Mesodermal cell (in vitro differentiated cells): ENCODE measurements around the gene WDR89.
"Not testable (repeated sequence)": the region's sequence is repeated elsewhere in the genome, so short reads cannot be mapped to it uniquely, and the experiment has no call there.

Experiments used
- H3K27ac ChIP-seq: 2 replicates; pipeline ENCODE4 v1.7.0; 2013; ENCODE audit warnings: mild to moderate bottlenecking, low read depth, low read length, moderate library complexity; ENCODE audit not compliant: severe bottlenecking
- H3K36me3 ChIP-seq: 2 replicates; pipeline ENCODE4 v1.7.1; 2013; ENCODE audit warnings: mild to moderate bottlenecking, low read length, moderate library complexity; ENCODE audit not compliant: control insufficient read depth, insufficient read depth
- H3K4me1 ChIP-seq: one replicate; pipeline ENCODE4 v1.7.1; 2013; ENCODE audit warnings: mild to moderate bottlenecking, low read length; ENCODE audit not compliant: insufficient read depth, control insufficient read depth, poor library complexity, severe bottlenecking
- H3K4me3 ChIP-seq: 2 replicates; pipeline ENCODE4 v1.7.0; 2013; ENCODE audit warnings: low read length, control low read depth, mild to moderate bottlenecking; ENCODE audit not compliant: insufficient read depth, poor library complexity, severe bottlenecking; ENCODE audit errors: extremely low read depth
- H3K9me3 ChIP-seq: 2 replicates; pipeline ENCODE4 v1.7.1; 2013; ENCODE audit warnings: mild to moderate bottlenecking, low read length, moderate library complexity; ENCODE audit not compliant: control insufficient read depth
- WGBS, 2 experiments: methylation state at CpG; one replicate each; pipeline ENCODE4 v1.1.5; 2013; ENCODE audit warnings: missing lambda C conversion rate in 2 of 2; ENCODE audit not compliant: insufficient coverage in 2 of 2; 5-methylcytosine and 5-hydroxymethylcytosine counted together

Gene WDR89

GRCh38 chr14:63652406-63652805 lies 10.7 kb upstream of the WDR89 start:
- H3K36me3 ChIP-seq: peaks cover 3% of the 10 kb centered on the region
- 100% methylated on average over 2 of the region's 3 CpGs; no CpG with 5 or more reads in 1 of the 2 experiments for WGBS, 2 experiments
- no peaks in the 10 kb centered on the region for H3K9me3 ChIP-seq
- no peak overlapping the region for H3K4me3 ChIP-seq
- H3K27ac ChIP-seq: no peak overlapping the region
- H3K4me1 ChIP-seq: peaks cover 10% of the 10 kb centered on the region

DNA sequence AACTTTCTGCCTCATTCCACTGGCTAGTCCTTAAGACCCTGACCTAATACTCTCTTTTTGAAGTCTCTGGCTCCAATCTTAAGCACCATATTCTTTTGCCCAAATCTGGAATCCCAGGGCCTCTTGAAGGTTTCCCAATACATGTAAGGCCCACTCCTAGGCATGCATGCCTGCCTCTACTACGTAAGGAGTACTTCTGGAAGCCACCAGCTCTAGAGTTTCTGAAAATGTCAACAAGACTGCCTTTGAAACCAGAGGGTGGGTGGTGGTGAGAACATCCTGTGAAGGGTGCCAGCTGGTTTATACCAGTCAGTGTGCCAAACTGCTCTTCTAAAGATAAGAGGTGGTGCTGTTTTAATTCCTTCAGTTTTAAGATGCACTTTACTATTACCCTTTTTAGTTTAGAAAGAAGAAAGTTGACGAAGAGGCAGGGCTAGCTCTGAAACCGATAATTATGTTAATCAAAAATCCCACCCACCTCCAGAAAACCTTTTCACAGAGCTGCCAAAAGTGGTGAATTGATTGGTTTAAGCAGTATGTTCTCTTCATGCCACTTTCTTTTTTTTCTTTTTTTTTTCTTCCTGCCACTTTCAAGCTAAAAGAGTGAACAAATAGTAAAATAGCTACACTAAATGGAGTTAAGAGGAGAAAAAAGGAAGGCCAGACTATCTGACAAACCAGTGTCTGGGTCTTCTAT lies 8.7 kb upstream of the WDR89 start:
- Histone ChIP-seq H3K27ac (no peak overlapping the region), H3K9me3 (no peaks in the 10 kb centered on the region), H3K4me1 (peaks cover 12% of the 10 kb centered on the region), H3K36me3 (peaks cover 3% of the 10 kb centered on the region), H3K4me3 (no peak overlapping the region)
- WGBS, 2 experiments: 89 to 100% methylated on average over 1 of the region's 3 CpGs

DNA sequence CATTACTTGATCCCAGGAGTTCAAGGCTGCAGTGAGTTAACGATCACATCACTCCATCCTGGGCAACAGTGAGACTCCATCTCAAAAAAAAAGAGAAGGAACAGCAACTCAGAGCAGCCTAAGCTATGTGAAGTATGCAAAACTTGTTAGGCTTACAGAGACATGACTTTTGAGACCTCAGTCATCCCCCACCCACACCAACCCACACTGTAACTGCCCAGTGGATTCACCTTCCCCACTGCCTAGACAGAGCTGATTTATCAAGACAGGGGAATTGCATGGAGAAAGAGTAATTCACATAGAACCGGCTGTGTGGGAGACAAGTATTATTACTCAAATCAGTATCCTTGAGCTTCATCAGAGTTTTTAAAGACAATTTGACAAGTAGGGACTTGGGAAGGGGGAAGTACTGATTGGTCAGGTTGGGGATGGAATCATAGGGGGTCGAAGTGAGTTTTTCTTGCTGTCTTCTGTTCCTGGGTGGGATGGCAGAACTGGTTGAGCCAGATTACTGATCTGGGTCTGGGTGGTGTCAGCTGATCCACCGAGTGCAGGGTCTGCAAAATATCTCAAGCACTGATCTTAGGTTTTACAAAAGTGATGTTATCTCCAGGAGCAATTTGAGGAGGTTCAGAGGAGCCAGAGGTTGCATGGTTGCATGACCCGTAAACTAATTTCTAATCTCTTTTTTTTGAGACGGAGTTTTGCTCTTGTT lies 6.2 kb upstream of the WDR89 start:
- H3K9me3 ChIP-seq: no peaks in the 10 kb centered on the region
- H3K36me3 ChIP-seq: no peaks in the 10 kb centered on the region
- no peak overlapping the region for H3K4me3 ChIP-seq
- peaks cover 12% of the 10 kb centered on the region for H3K4me1 ChIP-seq
- H3K27ac ChIP-seq: no peak overlapping the region
- 89 to 92% methylated on average over 3 to 5 of the region's 6 CpGs for WGBS, 2 experiments

- H3K9me3 ChIP-seq: no peaks in the 10 kb centered on the region
- no CpG with 5 or more reads among the region's 2 CpGs for WGBS, 2 experiments
Observed at GRCh38 chr14:63644741-63645140, 3.1 kb upstream of the WDR89 start.

GRCh38 chr14:63642656-63643382 lies 1.1 kb upstream of the WDR89 start:
- H3K27ac ChIP-seq: no peak overlapping the region
- H3K9me3 ChIP-seq: no peaks in the 10 kb centered on the region
- no CpG with 5 or more reads among the region's 8 CpGs for WGBS, 2 experiments
- H3K4me1 ChIP-seq: peaks cover 7% of the 10 kb centered on the region
- H3K4me3 ChIP-seq: peak overlapping the region; percentile 63
- H3K36me3 ChIP-seq: peaks cover 11% of the 10 kb centered on the region

More at GRCh38 chr14:63644741-63645140, 3.1 kb upstream of the WDR89 start:
- H3K27ac ChIP-seq: no peak overlapping the region
- H3K4me3 ChIP-seq: no peak overlapping the region
- H3K4me1 ChIP-seq: peaks cover 12% of the 10 kb centered on the region
- peaks cover 4% of the 10 kb centered on the region for H3K36me3 ChIP-seq

- Histone ChIP-seq H3K4me1 (peaks cover under 1% of the 10 kb centered on the region), H3K9me3 (no peaks in the 10 kb centered on the region), H3K27ac (peak overlapping the region; percentile 99), H3K4me3 (peak overlapping the region; percentile 63), H3K36me3 (peaks cover 17% of the 10 kb centered on the region)
- 0% methylated on average over 1 to 7 of the region's 12 CpGs for WGBS, 2 experiments
Observed at GRCh38 chr14:63642229-63642611, 549 bp upstream of the WDR89 start.

DNA sequence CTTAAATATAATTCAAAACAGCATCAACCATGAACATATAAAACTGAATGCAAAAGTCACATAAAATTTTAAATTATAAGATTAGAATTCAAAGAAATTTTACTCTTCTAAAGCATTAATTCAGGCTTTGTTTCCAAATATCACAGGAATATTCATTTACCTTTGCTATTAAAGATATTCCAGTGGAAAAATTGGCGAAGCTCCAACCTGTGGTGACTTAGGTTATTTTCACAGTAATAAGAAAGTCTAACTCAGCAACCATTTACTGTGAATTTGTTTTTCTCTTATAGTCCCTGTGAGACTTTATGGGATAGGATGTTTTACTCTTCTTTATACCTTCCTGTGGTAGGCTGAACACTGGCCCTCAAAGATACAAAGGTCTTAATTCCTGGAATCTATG lies 3.2 kb downstream of the WDR89 start:
- no peak overlapping the region for H3K27ac ChIP-seq
- H3K36me3 ChIP-seq: peaks cover 23% of the 10 kb centered on the region
- no peaks in the 10 kb centered on the region for H3K4me1 ChIP-seq
- H3K9me3 ChIP-seq: peaks cover 10% of the 10 kb centered on the region
- H3K4me3 ChIP-seq: no peak overlapping the region
- WGBS, 2 experiments: no CpG with 5 or more reads among the region's 1 CpG

GRCh38 chr14:63636094-63636635 lies 5.5 kb downstream of the WDR89 start:
- Histone ChIP-seq H3K36me3 (peaks cover 23% of the 10 kb centered on the region), H3K9me3 (peaks cover 10% of the 10 kb centered on the region)
- H3K4me1 ChIP-seq, H3K27ac ChIP-seq, H3K4me3 ChIP-seq: not testable (repeated sequence)
- WGBS, 2 experiments: 94 to 100% methylated on average over 2 of the region's 4 CpGs

- no peak overlapping the region for H3K27ac ChIP-seq
- H3K36me3 ChIP-seq: peaks cover 18% of the 10 kb centered on the region
- WGBS, 2 experiments: 84 to 100% methylated on average over 3 to 5 of the region's 7 CpGs
- no peaks in the 10 kb centered on the region for H3K4me1 ChIP-seq
- no peak overlapping the region for H3K4me3 ChIP-seq
- peaks cover 10% of the 10 kb centered on the region for H3K9me3 ChIP-seq
Observed at GRCh38 chr14:63633801-63634200, 7.9 kb downstream of the WDR89 start.

DNA sequence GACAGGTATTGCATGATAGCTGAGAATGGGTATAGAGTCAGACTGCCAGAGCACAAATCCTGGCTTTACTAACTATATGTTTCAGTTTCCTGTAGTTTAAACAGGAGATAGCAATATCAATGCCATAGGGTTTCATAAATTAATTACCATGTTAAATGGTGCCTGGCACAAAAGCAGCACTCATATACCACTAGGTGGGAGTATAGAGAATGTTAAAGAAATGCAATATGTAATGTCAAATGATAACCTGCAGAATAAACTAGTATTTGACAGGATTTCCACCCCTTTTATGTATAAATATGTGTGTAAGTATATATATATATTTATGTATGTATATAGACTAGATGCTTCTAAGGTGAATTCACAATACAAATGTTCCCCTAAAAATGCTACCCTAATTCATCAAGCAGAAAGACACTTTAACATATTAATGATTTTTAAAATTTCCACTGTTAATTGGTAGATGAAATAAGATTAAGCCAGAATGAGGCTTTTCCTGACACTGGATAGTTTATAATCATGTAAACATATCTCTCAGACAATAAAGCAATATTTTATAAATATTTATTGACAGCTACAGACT lies 8.6 kb downstream of the WDR89 start:
- Histone ChIP-seq H3K9me3 (peaks cover 10% of the 10 kb centered on the region), H3K27ac (no peak overlapping the region), H3K4me3 (no peak overlapping the region), H3K36me3 (peaks cover 19% of the 10 kb centered on the region), H3K4me1 (no peaks in the 10 kb centered on the region)
